Nephron (organoid): ENCODE measurements around the gene HINT3.

Source experiments
- H3K27ac Mint-ChIP-seq, 3 experiments: 2 replicates each; pipeline ENCODE4 v1.8.0; 2020; ENCODE audit warnings: mixed read lengths in 3 of 3, mild to moderate bottlenecking in 2 of 3, moderate library complexity in 1 of 3
- H3K27me3 Mint-ChIP-seq: 2 replicates; pipeline ENCODE4 v1.8.0; 2021; ENCODE audit warnings: low read depth, mild to moderate bottlenecking, moderate library complexity, mixed read lengths
- H3K36me3 Mint-ChIP-seq: 2 replicates; pipeline ENCODE4 v1.8.0; 2020; ENCODE audit warnings: low read depth, mixed read lengths
- H3K4me1 Mint-ChIP-seq: 2 replicates; pipeline ENCODE4 v1.8.0; 2020; ENCODE audit warnings: mixed read lengths
- H3K4me3 Mint-ChIP-seq, 3 experiments: 2 replicates each; pipeline ENCODE4 v1.8.0; 2020; ENCODE audit warnings: mild to moderate bottlenecking in 3 of 3, mixed read lengths in 3 of 3, moderate library complexity in 2 of 3
- H3K9me3 Mint-ChIP-seq: 2 replicates; pipeline ENCODE4 v1.8.0; 2020; ENCODE audit warnings: mixed read lengths
- TF ChIP-seq, protein P1 (sequence below), 3 experiments: fragments of 200-600 bp; sonication (generic); IDR thresholded peaks; one replicate each; pipeline ENCODE4 v1.5.0; 2021; ENCODE audit warnings: antibody characterized with exemption in 3 of 3; ENCODE audit not compliant: unreplicated experiment in 3 of 3

The HINT3 gene

DNA sequence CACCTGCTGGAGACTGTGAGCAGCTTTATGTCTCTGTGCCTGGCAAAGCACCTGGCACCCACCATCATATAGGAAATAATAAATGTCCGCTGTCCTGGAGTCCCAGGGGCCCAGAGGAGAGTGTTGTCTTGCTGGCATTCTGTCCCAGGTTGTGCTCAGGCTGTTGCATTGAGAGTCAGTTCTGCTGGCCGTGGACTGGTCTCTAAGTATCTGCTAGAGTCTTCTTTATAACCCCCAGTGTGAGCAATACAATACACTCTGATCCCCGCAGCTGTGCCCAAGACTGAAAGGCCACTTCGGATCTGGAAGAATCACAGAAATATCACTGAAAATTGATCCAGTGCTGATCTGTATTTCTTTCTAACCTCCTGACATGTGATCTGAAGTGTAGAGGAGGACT, 38.3 kb upstream of the HINT3 start:
- no peaks in the 10 kb centered on the region for H3K27me3 Mint-ChIP-seq
- H3K36me3 Mint-ChIP-seq: peaks cover 31% of the 10 kb centered on the region
- peaks cover 17% of the 10 kb centered on the region for H3K4me1 Mint-ChIP-seq
- peak overlapping the region in 1 of 3 experiments; percentile 58 for H3K4me3 Mint-ChIP-seq
- TF ChIP-seq, protein P1, sequence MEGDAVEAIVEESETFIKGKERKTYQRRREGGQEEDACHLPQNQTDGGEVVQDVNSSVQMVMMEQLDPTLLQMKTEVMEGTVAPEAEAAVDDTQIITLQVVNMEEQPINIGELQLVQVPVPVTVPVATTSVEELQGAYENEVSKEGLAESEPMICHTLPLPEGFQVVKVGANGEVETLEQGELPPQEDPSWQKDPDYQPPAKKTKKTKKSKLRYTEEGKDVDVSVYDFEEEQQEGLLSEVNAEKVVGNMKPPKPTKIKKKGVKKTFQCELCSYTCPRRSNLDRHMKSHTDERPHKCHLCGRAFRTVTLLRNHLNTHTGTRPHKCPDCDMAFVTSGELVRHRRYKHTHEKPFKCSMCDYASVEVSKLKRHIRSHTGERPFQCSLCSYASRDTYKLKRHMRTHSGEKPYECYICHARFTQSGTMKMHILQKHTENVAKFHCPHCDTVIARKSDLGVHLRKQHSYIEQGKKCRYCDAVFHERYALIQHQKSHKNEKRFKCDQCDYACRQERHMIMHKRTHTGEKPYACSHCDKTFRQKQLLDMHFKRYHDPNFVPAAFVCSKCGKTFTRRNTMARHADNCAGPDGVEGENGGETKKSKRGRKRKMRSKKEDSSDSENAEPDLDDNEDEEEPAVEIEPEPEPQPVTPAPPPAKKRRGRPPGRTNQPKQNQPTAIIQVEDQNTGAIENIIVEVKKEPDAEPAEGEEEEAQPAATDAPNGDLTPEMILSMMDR (IDR thresholded peaks at IDR 0.05; ENCODE audit: unreplicated experiment in 3 of 3): no peak
- peak overlapping the region; percentile 91 to 97 (median 96) for H3K27ac Mint-ChIP-seq
- no peaks in the 10 kb centered on the region for H3K9me3 Mint-ChIP-seq

DNA sequence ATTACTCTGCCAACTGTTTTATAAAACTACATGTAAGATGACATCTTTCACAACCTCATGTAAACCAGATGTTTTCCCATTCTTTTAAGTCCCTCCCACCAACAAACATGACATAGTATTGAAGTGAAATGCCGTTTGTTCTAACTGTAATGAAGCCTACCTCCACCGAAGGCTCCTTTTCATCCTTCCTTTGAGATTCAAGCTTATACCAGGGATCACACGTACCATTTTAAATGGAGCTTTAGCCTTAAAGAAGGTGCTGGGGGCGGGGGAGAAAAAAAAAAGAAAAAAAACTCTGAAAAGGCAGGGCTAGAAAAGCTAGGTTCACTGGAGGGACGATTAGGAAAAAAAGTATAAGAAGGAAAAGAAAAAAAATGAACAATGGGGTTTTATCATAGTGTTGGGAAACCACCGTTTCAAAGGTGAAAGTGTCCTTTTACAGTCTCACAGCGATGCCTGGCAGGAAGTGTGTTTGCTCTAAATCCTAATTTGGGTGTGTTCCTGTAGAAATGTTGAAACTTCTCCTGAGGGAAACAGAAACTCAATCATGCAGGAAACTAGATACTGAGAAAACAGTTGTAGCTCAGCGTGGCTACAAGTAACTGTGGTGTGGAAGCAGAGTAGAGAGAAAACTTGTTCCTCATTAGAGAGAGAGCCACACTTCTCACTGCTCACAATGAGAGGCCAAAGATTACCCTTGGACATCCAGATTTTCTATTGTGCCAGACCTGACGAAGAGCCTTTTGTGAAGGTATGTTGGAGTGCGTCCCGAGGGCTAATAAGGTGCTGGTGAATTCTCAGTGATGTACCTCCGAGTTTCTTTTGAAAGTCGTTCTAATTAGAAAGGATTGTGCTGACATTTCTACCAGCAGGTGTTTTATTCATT, 37.6 kb upstream of the HINT3 start:
- peak overlapping the region; percentile 91 to 97 (median 96) for H3K27ac Mint-ChIP-seq

DNA sequence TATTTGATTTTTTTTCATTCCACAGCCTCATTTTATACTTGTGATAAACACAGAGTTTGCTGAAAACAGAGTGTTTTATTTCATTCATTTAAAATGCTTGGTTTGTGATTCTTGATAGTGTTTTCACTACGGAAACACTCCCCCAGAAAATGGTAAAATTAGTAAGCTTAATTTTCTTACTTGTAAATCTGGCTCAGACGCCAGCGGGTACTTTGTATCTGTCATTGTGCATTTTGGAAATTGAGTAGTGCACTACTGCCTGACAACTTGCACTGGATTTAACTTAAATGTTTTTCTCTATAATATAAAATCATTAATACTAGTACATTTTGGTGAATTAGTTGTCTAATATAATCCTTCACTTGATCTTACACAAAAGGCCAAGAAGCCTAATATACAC, 37.0 kb upstream of the HINT3 start:
- H3K4me3 Mint-ChIP-seq: peak overlapping the region; percentile 37 to 71 (median 58)

More for the DNA sequence above, 37.6 kb upstream of the HINT3 start:
- Mint-ChIP-seq H3K4me3 (peak overlapping the region; percentile 58 to 78 (median 71)), H3K36me3 (peaks cover 38% of the 10 kb centered on the region), H3K9me3 (no peaks in the 10 kb centered on the region), H3K4me1 (peaks cover 12% of the 10 kb centered on the region), H3K27me3 (no peaks in the 10 kb centered on the region)
- TF ChIP-seq, protein P1 (IDR thresholded peaks at IDR 0.05; ENCODE audit: unreplicated experiment in 3 of 3): no peak

DNA sequence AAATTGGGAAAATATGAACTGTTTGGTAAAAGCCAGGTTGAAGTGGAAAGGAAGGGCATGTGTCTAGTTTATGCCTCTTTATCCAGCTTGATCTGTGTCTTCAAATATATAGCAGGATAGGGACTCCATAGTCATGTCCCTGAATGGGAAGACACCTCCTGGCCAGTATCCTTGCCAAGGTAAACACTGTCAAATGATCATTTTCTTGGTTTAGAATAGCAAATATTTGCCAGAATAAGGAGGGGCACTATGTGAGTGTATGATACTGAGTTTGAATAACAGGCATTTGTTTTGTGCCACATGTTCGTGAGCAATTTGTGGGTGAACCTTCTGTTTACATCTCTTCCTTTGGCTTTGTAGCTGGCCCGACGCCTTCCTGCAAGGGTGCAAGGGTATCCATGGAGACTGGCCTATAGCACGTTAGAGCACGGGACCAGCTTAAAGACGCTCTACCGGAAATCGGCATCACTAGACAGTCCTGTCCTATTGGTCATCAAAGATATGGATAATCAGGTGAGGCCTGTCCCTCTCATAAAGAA, 34.2 kb upstream of the HINT3 start:
- no peaks in the 10 kb centered on the region for H3K9me3 Mint-ChIP-seq
- H3K4me1 Mint-ChIP-seq: peaks cover 12% of the 10 kb centered on the region
- H3K4me3 Mint-ChIP-seq: no peak overlapping the region
- TF ChIP-seq, protein P1 (IDR thresholded peaks at IDR 0.05; ENCODE audit: unreplicated experiment in 3 of 3): no peak
- no peaks in the 10 kb centered on the region for H3K27me3 Mint-ChIP-seq
- no peak overlapping the region for H3K27ac Mint-ChIP-seq
- peaks cover 23% of the 10 kb centered on the region for H3K36me3 Mint-ChIP-seq

More for the DNA sequence above, 37.0 kb upstream of the HINT3 start:
- Mint-ChIP-seq H3K9me3 (no peaks in the 10 kb centered on the region), H3K36me3 (peaks cover 39% of the 10 kb centered on the region), H3K4me1 (peaks cover 12% of the 10 kb centered on the region), H3K27ac (peak overlapping the region in 2 of 3 experiments; percentile 91 to 96), H3K27me3 (no peaks in the 10 kb centered on the region)
- TF ChIP-seq, protein P1 (IDR thresholded peaks at IDR 0.05; ENCODE audit: unreplicated experiment in 3 of 3): no peak

DNA sequence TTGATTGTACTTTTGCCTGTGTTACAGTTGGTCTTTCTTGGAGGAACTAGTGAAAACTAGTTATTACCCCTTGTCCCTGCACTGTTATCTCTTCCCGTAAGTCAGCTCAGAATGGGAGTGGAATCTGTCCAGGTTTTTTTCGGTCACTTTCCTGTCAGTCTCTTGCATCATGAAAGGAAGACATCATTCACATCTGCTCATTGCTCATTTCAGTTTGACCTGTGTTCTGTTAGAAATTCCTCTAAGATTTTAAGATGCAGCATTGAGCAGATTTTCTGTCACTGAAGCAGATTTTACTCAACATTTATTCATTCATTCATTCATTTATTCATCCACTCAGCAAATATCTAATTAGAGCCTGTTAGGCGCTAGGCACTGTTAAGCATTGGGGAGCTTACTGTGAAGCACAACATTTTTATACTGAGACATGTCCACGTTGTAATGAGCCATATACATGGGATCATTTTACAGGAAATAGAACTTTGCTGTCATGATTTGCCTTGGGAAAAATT, 33.1 kb upstream of the HINT3 start:
- H3K4me1 Mint-ChIP-seq: peaks cover 10% of the 10 kb centered on the region

More for the DNA sequence above, 33.1 kb upstream of the HINT3 start:
- no peaks in the 10 kb centered on the region for H3K9me3 Mint-ChIP-seq
- H3K36me3 Mint-ChIP-seq: peaks cover 27% of the 10 kb centered on the region
- no peaks in the 10 kb centered on the region for H3K27me3 Mint-ChIP-seq
- TF ChIP-seq, protein P1 (IDR thresholded peaks at IDR 0.05; ENCODE audit: unreplicated experiment in 3 of 3): no peak
- no peak overlapping the region for H3K4me3 Mint-ChIP-seq
- no peak overlapping the region for H3K27ac Mint-ChIP-seq
